AG09319 (cell line): ENCODE data around the gene ADGRF1.
"Not testable (repeated sequence)": the region's sequence is repeated elsewhere in the genome, so short reads cannot be mapped to it uniquely, and the experiment has no call there.

Source experiments
- DNase-seq: peaks from one replicate; pipeline ENCODE4 v3.0.0-alpha.2; 2010; ENCODE audit warnings: low read depth; ENCODE audit errors: extremely low read depth
- TF ChIP-seq, protein P1 (sequence below): IDR thresholded peaks from 2 replicates; pipeline ENCODE4 v1.5.1; 2011; ENCODE audit warnings: low read depth, mild to moderate bottlenecking, inconsistent platforms, low read length, moderate library complexity

The ADGRF1 gene

GRCh38 chr6:47042275-47042791, at the start of gene ADGRF1:
Gene ADGRF1, minus strand, starts transcription at chr6:47042332. Its CDS starts 13,271 bp downstream, at chr6:47029061.
- TF ChIP-seq, protein P1, sequence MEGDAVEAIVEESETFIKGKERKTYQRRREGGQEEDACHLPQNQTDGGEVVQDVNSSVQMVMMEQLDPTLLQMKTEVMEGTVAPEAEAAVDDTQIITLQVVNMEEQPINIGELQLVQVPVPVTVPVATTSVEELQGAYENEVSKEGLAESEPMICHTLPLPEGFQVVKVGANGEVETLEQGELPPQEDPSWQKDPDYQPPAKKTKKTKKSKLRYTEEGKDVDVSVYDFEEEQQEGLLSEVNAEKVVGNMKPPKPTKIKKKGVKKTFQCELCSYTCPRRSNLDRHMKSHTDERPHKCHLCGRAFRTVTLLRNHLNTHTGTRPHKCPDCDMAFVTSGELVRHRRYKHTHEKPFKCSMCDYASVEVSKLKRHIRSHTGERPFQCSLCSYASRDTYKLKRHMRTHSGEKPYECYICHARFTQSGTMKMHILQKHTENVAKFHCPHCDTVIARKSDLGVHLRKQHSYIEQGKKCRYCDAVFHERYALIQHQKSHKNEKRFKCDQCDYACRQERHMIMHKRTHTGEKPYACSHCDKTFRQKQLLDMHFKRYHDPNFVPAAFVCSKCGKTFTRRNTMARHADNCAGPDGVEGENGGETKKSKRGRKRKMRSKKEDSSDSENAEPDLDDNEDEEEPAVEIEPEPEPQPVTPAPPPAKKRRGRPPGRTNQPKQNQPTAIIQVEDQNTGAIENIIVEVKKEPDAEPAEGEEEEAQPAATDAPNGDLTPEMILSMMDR: no peak
- DNase-seq: no peak

DNA sequence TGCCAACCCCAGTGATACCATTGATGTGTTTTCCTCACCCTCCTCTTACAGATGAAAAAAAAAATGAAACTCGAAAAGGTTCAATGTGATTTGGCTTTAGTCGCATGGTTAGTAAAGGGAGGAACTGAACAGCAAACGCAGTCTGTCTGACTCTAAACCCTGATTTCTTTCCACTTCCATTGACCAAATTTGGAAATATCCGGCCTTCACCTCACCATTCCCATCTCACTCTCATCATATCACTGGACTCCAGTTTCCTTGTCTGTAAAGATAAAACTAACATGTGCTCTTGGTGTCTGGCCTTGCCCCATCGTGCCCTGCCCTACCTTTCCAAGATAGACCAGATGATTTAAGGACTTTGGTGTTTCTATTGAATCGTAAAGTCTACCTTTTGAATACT, 48.7 kb upstream of the ADGRF1 start:
- TF ChIP-seq, protein P1: no peak
- no peak for DNase-seq

DNA sequence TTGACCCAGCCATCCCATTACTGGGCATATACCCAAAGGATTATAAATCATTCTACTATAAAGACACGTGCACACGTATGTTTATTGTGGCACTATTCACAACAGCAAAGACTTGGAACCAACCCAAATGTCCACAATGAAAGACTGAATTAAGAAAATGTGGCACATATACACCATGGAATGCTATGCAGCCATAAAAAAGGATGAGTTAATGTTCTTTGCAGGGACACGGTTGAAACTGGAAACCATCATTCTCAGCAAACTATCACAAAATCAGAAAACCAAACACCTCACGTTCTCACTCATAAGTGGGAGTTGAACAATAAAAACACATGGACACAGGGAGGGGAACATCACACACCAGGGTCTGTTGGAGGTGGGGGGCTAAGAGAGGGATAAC, 47.3 kb upstream of the ADGRF1 start:
- not testable (repeated sequence) for DNase-seq

GRCh38 chr6:47086051-47086770, 44.1 kb upstream of the ADGRF1 start:
- no peak for DNase-seq
- TF ChIP-seq, protein P1: no peak

DNA sequence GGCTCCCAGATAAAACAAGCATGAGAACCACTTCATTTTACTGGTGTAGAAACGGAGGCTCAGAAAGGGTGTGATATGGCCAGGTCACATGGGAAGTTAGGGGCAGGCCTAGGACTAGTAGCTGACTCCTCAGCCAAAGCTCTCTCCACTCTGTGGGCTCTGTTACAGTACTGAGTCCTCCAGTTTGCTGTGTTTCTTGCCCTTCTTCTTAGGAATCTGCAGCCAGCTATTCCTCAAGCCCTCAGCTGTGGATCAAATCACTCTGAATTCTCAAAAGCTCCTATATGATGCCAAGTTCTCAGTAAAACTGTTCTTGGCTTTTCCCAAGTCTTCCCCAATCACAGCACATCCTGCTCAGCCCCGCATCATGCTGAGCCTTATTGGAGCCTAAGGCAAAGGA, 42.5 kb upstream of the ADGRF1 start:
- TF ChIP-seq, protein P1: no peak
- DNase-seq: no peak

- peak; percentile 57 for DNase-seq
- TF ChIP-seq, protein P1: no peak
Measured at GRCh38 chr6:47083586-47084047, 41.5 kb upstream of the ADGRF1 start.

GRCh38 chr6:47080083-47080596, 38.0 kb upstream of the ADGRF1 start:
- no peak for DNase-seq
- TF ChIP-seq, protein P1: no peak
